ENCODE data around the gene THOC3.
"Not testable (repeated sequence)": the region's sequence is repeated elsewhere in the genome, so short reads cannot be mapped to it uniquely, and the experiment has no call there.

- not testable (repeated sequence) for TF ChIP-seq CTCF, POLR2A (IDR thresholded peaks at IDR 0.05)
These were observed 7.9 kb downstream of the THOC3 start for GRCh38 chr5:175960228-175960627.
